22Rv1 (cell line): ENCODE data around the gene UBAC1.

Experiments used
- ZFX ChIP-seq: fragments of 450-650 bp; IDR thresholded peaks from 2 replicates; pipeline ENCODE4 v1.6.1; 2017; ENCODE audit warnings: antibody characterized with exemption, borderline replicate concordance
- TF ChIP-seq, protein P1 (sequence below): fragments of 450-650 bp; IDR thresholded peaks from 2 replicates; pipeline ENCODE4 v1.5.1; 2017; ENCODE audit warnings: mild to moderate bottlenecking

DNA sequence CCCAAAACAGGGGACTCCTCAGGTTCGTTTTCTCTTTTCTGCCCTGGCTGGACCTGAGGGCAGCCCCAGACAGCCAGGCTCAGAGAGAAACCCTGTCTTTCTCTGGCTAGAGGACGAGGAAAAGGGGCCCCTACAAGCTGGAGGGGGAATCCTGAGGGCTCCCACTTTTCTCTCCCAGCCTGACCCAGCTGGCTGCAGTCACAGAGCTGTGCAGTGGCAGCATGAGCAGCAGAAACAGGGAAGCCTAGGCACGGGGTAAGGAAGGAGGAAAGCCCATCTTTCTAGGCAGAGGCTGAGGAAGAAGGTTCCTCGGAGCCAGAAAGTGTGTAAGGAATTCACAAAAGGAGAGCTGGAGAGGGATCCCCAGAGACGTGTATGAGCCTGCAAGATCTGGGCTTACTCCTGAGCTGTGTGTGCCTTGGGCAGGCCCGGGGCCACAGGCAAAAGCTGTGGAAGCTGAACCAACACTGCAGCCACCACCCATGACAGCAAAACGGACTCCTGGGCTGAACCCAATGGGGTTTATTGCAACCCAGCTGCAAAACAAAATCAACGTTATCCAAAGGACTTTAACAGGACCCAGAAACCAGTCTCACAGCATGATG, 70.0 kb downstream of the UBAC1 start:
- TF ChIP-seq, protein P1, sequence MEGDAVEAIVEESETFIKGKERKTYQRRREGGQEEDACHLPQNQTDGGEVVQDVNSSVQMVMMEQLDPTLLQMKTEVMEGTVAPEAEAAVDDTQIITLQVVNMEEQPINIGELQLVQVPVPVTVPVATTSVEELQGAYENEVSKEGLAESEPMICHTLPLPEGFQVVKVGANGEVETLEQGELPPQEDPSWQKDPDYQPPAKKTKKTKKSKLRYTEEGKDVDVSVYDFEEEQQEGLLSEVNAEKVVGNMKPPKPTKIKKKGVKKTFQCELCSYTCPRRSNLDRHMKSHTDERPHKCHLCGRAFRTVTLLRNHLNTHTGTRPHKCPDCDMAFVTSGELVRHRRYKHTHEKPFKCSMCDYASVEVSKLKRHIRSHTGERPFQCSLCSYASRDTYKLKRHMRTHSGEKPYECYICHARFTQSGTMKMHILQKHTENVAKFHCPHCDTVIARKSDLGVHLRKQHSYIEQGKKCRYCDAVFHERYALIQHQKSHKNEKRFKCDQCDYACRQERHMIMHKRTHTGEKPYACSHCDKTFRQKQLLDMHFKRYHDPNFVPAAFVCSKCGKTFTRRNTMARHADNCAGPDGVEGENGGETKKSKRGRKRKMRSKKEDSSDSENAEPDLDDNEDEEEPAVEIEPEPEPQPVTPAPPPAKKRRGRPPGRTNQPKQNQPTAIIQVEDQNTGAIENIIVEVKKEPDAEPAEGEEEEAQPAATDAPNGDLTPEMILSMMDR = no peak
- no peak for TF ChIP-seq ZFX
